Nephron progenitor cell (in vitro differentiated cells): Measurements from ENCODE around the gene LYPD1.
A peak's percentile ranks its signal among the peaks of the same experiment; 100 is the strongest.

ENCODE experiments used
- DNase-seq: peaks from one replicate; pipeline ENCODE4 v3.0.0; 2021
- H3K27ac Mint-ChIP-seq: 2 replicates; pipeline ENCODE4 v1.8.0; 2021; ENCODE audit warnings: mild to moderate bottlenecking, moderate library complexity, mixed read lengths
- H3K27me3 Mint-ChIP-seq: 2 replicates; pipeline ENCODE4 v1.8.0; 2021; ENCODE audit warnings: mild to moderate bottlenecking, low read depth, mixed read lengths; ENCODE audit not compliant: poor library complexity
- H3K36me3 Mint-ChIP-seq: 2 replicates; pipeline ENCODE4 v1.8.0; 2021; ENCODE audit warnings: low read depth, mixed read lengths
- H3K4me1 Mint-ChIP-seq: 2 replicates; pipeline ENCODE4 v1.8.0; 2021; ENCODE audit warnings: mixed read lengths
- H3K4me3 Mint-ChIP-seq: 2 replicates; pipeline ENCODE4 v1.8.0; 2021; ENCODE audit warnings: mild to moderate bottlenecking, moderate library complexity, mixed read lengths
- H3K9me3 Mint-ChIP-seq: 2 replicates; pipeline ENCODE4 v1.8.0; 2021; ENCODE audit warnings: mild to moderate bottlenecking, moderate library complexity, mixed read lengths
- CTCF ChIP-seq: fragments of 200-600 bp; sonication (generic); IDR thresholded peaks from 2 replicates; pipeline ENCODE4 v1.5.0; 2021; ENCODE audit warnings: antibody characterized with exemption

LYPD1 gene

DNA sequence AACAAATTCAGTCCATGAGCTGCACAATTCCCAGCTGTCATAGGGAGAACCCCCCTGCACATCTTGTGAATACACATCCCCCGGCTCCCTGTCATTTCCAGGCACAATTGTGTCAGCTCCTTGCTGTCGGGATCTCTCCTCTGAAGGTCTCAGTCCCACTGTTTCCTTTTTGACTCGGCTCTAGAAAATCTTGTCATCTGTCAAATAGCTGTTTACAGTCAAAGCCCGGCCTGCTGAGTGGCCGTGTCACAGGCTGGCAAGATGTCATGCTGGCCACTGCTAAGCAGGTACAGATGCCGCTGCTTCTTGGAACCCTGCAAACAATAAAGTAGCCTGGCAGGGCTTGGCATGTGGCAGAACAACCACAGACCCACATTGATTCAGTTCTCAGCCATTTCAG lies 61.7 kb downstream of the LYPD1 start:
- H3K27me3 Mint-ChIP-seq, result peaks cover 3% of the 10 kb centered on the region
- no peak for TF ChIP-seq CTCF
- H3K9me3 Mint-ChIP-seq, result no peaks in the 10 kb centered on the region
- peak overlapping the region; percentile 59 for H3K27ac Mint-ChIP-seq
- peaks cover 75% of the 10 kb centered on the region for H3K4me1 Mint-ChIP-seq
- H3K36me3 Mint-ChIP-seq, result no peaks in the 10 kb centered on the region
- no peak overlapping the region for H3K4me3 Mint-ChIP-seq
- no peak for DNase-seq

DNA sequence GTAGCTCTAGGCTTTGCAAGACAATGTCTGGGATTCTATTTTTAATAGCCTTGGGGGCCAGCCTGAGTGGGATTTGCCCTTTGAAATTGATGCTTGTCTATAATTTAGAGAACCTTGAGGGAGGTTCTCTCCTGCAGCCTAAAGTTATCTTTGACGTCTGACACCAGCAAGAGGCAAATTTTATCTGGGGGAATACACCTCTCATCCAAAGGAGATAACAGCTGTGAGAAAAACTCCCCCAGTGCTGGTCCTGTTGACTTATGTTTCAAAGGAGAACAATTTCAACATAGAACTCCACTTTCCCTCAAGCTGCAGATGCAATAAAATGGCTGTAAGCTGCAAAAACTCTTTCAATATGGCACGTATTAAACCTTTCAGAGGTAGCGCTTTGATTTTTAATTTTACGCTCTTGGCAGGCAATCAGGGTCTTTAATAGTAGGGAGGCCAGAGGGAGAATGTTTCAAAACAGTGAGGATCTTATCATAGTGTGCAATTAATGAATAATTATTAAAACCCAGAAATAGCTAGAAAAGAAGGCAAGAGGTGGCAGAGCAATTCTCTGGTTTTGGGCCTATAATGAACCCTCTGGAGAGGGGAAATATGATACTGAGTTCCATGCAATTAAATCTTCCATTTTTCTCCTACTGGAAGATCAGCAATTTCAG lies 62.4 kb downstream of the LYPD1 start:
- Mint-ChIP-seq H3K27ac (no peak overlapping the region), H3K4me1 (peaks cover 74% of the 10 kb centered on the region)

DNA sequence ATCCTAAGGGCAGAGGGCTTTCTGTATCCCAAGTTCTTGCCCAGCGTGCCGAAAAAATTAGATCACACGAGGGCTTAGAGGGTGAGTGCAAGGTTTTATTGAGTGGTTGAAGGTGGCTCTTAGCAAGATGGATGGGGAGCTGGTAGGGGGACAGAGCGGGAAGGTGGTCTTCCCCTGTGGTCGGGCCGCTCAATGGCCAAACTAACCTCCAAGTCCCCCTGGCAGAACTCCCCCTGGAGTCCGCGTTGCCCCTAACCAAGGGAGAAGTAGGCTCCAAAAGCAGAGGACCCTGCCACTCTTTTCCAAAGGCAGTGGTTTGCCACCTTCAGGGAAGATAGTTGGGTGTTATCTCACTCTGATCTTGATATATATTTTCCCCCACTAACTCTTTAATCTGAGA lies 63.4 kb downstream of the LYPD1 start:
- TF ChIP-seq CTCF, result no peak

More for the DNA sequence above, 62.4 kb downstream of the LYPD1 start:
- Mint-ChIP-seq H3K4me3 (no peak overlapping the region), H3K36me3 (no peaks in the 10 kb centered on the region), H3K27me3 (peaks cover 3% of the 10 kb centered on the region), H3K9me3 (no peaks in the 10 kb centered on the region)
- no peak for TF ChIP-seq CTCF
- DNase-seq, result no peak

DNA sequence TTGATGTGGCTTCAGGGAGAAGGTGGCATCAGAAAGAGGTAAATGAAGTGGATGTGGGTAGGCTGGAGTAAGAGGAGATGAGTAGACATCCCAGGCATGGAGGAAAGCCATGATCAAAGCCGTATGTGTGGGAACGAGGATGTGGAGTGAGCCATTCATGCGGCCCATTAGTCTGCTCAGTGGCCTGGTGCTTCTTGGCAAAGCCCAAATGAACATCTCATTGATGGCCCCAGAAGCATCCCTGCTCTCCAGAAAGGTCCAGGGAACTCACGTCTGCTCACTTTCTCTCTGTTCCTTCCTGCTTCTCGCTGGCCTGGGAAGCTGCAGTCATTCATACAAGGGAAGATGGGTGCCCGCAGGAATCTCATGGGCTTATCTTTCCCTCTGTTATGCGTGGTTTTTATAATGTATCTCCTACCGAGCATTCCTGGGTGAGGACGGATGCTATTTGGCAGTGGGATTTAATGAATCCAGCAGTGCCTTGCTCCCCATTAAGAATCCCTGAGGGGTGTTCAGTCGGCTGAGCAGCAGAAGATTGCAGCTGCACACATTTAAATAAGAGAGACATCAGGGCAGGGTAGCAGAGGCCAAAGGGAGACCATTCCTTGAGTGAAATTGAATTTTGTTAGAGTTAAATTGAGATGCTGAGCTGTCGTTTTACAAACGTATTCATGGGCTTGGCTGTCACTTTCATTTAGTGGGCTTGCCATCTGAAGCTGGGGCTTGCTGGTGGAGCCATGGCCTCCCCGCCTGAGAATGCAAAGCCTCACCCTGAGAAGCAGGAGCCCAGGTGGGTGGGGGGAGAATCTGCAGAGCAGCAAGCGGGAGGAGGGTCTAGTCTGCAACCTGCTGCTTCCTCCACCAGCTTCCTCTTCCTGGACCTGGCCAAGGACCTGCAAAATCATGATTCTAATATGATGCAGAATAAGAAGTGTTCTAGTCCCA lies 64.5 kb downstream of the LYPD1 start:
- no peak for DNase-seq
- peaks cover 6% of the 10 kb centered on the region for H3K27me3 Mint-ChIP-seq
- H3K4me1 Mint-ChIP-seq, result peaks cover 55% of the 10 kb centered on the region
- H3K36me3 Mint-ChIP-seq, result no peaks in the 10 kb centered on the region
- TF ChIP-seq CTCF, result no peak
- no peak overlapping the region for H3K4me3 Mint-ChIP-seq
- no peak overlapping the region for H3K27ac Mint-ChIP-seq
- H3K9me3 Mint-ChIP-seq, result no peaks in the 10 kb centered on the region

More for the DNA sequence above, 63.4 kb downstream of the LYPD1 start:
- Mint-ChIP-seq H3K36me3 (no peaks in the 10 kb centered on the region), H3K27me3 (peaks cover 3% of the 10 kb centered on the region), H3K9me3 (no peaks in the 10 kb centered on the region), H3K4me3 (no peak overlapping the region), H3K4me1 (peaks cover 65% of the 10 kb centered on the region), H3K27ac (no peak overlapping the region)
- DNase-seq, result no peak

DNA sequence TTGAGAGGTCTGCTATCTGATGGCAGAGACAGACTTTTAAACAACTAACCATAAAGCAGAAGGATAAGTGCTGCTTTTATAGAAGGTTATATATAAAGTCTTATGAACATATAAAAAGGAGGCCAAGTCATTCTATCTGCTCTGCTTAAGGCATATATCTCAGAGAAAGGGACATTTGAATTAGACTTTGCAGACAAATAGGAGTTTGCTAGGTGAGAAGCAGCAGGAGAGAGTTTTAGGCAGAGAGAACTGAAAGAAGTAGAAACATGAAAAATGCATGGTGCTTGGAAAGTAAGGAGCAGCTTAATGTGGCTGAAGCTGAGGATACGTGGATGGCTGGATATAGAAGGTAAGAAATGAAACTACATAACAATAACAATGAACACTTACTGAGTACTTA lies 65.4 kb downstream of the LYPD1 start:
- Mint-ChIP-seq H3K27me3 (peaks cover 9% of the 10 kb centered on the region), H3K4me3 (no peak overlapping the region), H3K27ac (no peak overlapping the region), H3K4me1 (peaks cover 48% of the 10 kb centered on the region), H3K9me3 (no peaks in the 10 kb centered on the region), H3K36me3 (no peaks in the 10 kb centered on the region)
- DNase-seq, result no peak
- TF ChIP-seq CTCF, result no peak
